IPS-15b (cell line): Measurements from ENCODE around the gene GIPC1.
A peak's percentile ranks its signal among the peaks of the same experiment; 100 is the strongest.
"Not testable (repeated sequence)": the region's sequence is repeated elsewhere in the genome, so short reads cannot be mapped to it uniquely, and the experiment has no call there.

Experiments used
- H3K27me3 ChIP-seq: one replicate; pipeline ENCODE4 v1.6.1; 2013; ENCODE audit warnings: low read length; ENCODE audit not compliant: control insufficient read depth, insufficient read depth
- H3K36me3 ChIP-seq: one replicate; pipeline ENCODE4 v1.6.1; 2013; ENCODE audit warnings: low read length; ENCODE audit not compliant: control insufficient read depth, insufficient read depth
- H3K4me1 ChIP-seq: one replicate; pipeline ENCODE4 v1.6.1; 2013; ENCODE audit warnings: mild to moderate bottlenecking, low read length; ENCODE audit not compliant: control insufficient read depth, insufficient read depth
- H3K4me3 ChIP-seq: one replicate; pipeline ENCODE4 v1.5.1; 2013; ENCODE audit warnings: low read depth, low read length
- H3K9ac ChIP-seq: one replicate; pipeline ENCODE4 v1.6.1; 2013; ENCODE audit warnings: low read depth, mild to moderate bottlenecking, low read length
- H3K9me3 ChIP-seq: one replicate; pipeline ENCODE4 v1.6.1; 2013; ENCODE audit warnings: mild to moderate bottlenecking, low read length; ENCODE audit not compliant: control insufficient read depth, insufficient read depth

Gene GIPC1

GRCh38 chr19:14473073-14473977 lies 22.6 kb downstream of the GIPC1 start:
- Histone ChIP-seq H3K27me3 (no peaks in the 10 kb centered on the region), H3K9me3 (no peaks in the 10 kb centered on the region), H3K36me3 (peaks cover 20% of the 10 kb centered on the region), H3K4me3 (peak overlapping the region; percentile 59), H3K9ac (no peak overlapping the region), H3K4me1 (peaks cover 3% of the 10 kb centered on the region)

DNA sequence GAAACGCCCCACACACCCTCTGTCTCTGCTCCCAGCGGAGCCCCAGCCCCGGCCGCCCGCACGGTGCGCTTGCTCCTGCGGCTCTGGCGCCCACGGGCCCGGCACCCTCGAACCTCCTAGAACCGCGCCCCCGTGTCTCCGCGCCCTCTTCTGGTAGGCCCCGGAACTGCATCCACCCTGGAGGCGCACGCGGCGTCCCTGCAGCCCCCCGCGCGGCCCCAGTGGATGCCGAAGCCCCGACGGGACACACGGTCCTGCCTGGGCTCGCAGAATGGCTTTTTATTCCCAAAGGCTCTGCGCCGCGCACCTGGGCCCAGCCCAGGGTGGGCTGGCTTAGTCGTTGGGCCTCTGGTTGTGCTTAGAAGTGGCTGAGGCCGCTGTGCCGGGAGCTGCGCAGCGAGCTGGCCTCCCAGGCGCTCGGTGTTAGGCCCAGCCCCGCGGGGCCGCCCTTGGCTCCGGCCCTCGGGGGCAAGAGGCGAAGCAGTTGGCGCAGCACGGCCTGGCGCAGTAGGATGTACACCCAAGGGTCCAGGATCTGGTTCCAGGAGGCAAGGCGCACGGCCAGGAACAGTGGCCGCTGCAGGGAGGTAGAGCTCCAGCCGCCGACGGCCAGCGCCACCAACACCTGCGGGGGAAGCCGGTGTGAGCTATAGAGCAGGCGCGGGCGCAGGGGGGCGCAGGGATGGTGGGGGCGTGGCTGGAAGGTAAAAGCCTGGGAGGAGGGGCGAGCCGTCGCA lies 23.6 kb downstream of the GIPC1 start:
- Histone ChIP-seq H3K4me1 (peaks cover 3% of the 10 kb centered on the region), H3K36me3 (peaks cover 14% of the 10 kb centered on the region), H3K9ac (peak overlapping the region; percentile 81), H3K9me3 (no peaks in the 10 kb centered on the region), H3K4me3 (peak overlapping the region; percentile 59), H3K27me3 (no peaks in the 10 kb centered on the region)

GRCh38 chr19:14471436-14472187 lies 24.3 kb downstream of the GIPC1 start:
- Histone ChIP-seq H3K9me3 (no peaks in the 10 kb centered on the region), H3K4me1 (peaks cover 3% of the 10 kb centered on the region), H3K27me3 (no peaks in the 10 kb centered on the region), H3K4me3 (no peak overlapping the region), H3K36me3 (peaks cover 14% of the 10 kb centered on the region), H3K9ac (no peak overlapping the region)

DNA sequence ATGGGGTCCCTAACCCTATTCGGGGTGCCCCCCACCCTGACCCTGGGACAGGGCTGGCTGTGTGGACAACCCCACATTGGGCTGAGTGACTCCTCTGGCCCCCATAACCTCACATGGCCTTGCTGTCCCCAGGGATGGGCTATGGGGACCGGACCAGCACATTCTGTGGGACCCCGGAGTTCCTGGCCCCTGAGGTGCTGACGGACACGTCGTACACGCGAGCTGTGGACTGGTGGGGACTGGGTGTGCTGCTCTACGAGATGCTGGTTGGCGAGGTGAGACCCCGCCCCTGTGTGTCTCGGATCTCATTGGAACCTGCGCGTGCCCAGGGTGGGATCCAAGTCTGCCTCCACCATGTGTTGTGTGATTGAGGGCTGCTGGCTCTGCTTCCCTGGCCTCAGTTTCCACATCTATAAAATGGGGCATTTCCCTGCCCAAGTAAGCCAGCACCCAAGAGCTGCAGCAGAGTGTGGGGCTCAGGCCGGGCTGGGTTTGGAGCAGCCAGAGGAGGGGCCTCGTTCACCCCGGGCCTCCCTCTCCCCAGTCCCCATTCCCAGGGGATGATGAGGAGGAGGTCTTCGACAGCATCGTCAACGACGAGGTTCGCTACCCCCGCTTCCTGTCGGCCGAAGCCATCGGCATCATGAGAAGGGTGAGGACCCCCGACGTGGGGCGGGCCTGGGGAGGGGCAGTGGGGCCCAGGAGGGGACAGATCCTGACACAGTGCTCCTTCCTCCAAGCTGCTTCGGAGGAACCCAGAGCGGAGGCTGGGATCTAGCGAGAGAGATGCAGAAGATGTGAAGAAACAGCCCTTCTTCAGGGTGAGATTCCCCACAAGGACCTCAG lies 25.7 kb downstream of the GIPC1 start:
- Histone ChIP-seq H3K9me3 (no peaks in the 10 kb centered on the region), H3K36me3 (peaks cover 20% of the 10 kb centered on the region), H3K9ac (no peak overlapping the region), H3K4me1 (no peaks in the 10 kb centered on the region), H3K4me3 (no peak overlapping the region), H3K27me3 (no peaks in the 10 kb centered on the region)

DNA sequence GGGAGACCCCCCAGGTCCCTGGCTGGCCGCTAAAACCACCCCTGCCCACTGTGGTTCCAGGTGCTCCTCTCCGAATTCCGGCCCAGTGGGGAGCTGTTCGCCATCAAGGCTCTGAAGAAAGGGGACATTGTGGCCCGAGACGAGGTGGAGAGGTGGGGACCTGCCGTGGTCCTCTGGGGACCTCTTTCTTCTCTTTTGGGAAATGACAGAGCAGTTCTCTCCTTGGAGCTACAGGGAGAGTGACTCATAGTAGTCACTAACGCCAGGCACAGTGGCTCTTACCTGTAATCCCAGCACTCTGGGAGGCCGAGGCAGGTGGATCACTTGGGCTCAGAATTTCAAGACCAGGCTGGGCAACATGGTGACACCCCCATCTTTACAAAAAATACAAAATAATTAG lies 28.1 kb downstream of the GIPC1 start:
- no peaks in the 10 kb centered on the region for H3K27me3 ChIP-seq
- no peak overlapping the region for H3K4me3 ChIP-seq
- H3K9ac ChIP-seq, result no peak overlapping the region
- peaks cover 28% of the 10 kb centered on the region for H3K36me3 ChIP-seq
- no peaks in the 10 kb centered on the region for H3K4me1 ChIP-seq
- no peaks in the 10 kb centered on the region for H3K9me3 ChIP-seq

- Histone ChIP-seq H3K4me3 (no peak overlapping the region), H3K4me1 (no peaks in the 10 kb centered on the region), H3K9me3 (no peaks in the 10 kb centered on the region), H3K27me3 (no peaks in the 10 kb centered on the region), H3K9ac (no peak overlapping the region), H3K36me3 (peaks cover 28% of the 10 kb centered on the region)
These were observed 28.5 kb downstream of the GIPC1 start for GRCh38 chr19:14467391-14467790.

DNA sequence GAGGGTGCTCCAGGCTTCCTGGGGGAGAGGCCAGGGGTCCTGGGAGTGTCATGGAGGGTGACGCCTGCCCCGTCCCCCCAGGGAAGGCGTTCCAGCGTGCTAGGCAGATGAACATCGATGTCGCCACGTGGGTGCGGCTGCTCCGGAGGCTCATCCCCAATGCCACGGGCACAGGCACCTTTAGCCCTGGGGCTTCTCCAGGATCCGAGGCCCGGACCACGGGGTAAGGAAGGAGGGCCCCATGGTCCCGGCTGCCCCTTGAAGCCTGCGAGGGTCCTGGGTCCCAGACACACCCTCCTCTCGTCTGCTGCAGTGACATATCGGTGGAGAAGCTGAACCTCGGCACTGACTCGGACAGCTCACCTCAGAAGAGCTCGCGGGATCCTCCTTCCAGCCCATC lies 32.2 kb downstream of the GIPC1 start:
- H3K9me3 ChIP-seq, result no peaks in the 10 kb centered on the region
- H3K4me1 ChIP-seq, result no peaks in the 10 kb centered on the region
- H3K36me3 ChIP-seq, result peaks cover 18% of the 10 kb centered on the region
- no peak overlapping the region for H3K4me3 ChIP-seq
- no peaks in the 10 kb centered on the region for H3K27me3 ChIP-seq
- no peak overlapping the region for H3K9ac ChIP-seq

DNA sequence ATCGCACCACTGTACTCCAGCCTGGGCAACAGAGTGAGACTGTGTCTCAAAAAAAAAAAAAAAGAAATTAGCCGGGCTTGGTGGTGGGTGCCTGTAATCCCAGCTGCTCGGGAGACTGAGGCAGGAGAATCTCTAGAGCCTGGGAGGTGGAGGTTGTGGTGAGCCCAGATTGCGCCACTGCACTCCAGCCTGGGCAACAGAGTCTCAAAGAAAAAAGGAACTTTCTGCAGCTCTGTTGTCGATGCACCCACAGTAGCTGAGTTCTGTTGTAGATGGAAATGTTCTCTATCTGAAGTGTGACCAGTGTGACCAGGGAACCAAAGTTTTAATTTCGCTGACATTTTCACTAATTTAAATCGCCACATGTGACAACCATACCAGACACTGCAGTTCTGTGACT lies 33.5 kb downstream of the GIPC1 start:
- H3K4me1 ChIP-seq, H3K9me3 ChIP-seq, H3K9ac ChIP-seq, H3K4me3 ChIP-seq, H3K27me3 ChIP-seq: not testable (repeated sequence)
- peaks cover 18% of the 10 kb centered on the region for H3K36me3 ChIP-seq

DNA sequence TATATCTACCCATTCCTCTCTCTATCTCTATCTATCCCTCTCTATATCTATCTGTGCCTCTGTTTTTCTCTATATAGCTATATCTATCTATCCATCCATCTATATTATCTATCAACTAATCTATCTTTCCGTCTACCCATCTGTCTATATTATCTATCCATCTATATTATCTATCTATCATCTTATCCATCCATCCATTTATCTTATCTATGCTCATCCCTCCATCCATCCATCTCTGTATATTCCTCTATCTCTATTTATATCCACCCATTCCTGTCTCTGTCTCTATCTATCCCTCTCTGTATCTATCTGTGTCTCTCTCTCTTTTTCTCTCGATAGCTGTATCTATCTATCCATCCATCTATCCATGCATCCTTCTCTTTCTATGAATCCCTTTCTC lies 35.0 kb downstream of the GIPC1 start:
- Histone ChIP-seq H3K9ac (no peak overlapping the region), H3K9me3 (no peaks in the 10 kb centered on the region), H3K27me3 (no peaks in the 10 kb centered on the region), H3K36me3 (peaks cover 16% of the 10 kb centered on the region), H3K4me1 (no peaks in the 10 kb centered on the region), H3K4me3 (no peak overlapping the region)

GRCh38 chr19:14459703-14460102 lies 36.2 kb downstream of the GIPC1 start:
- Histone ChIP-seq H3K36me3 (peaks cover 12% of the 10 kb centered on the region), H3K27me3 (no peaks in the 10 kb centered on the region), H3K9me3 (no peaks in the 10 kb centered on the region), H3K4me3 (no peak overlapping the region), H3K4me1 (no peaks in the 10 kb centered on the region), H3K9ac (no peak overlapping the region)

GRCh38 chr19:14452303-14452702 lies 43.6 kb downstream of the GIPC1 start:
- H3K27me3 ChIP-seq, H3K9ac ChIP-seq, H3K9me3 ChIP-seq, H3K4me1 ChIP-seq, H3K4me3 ChIP-seq: not testable (repeated sequence)
- peaks cover 18% of the 10 kb centered on the region for H3K36me3 ChIP-seq
